OCI-LY1 (cell line): ENCODE results near the gene APOBEC2.

Source experiments
- CTCF ChIP-seq: fragments of 200-600 bp; sonication (generic), shearing (Covaris generic); IDR thresholded peaks from 2 replicates; pipeline ENCODE4 v1.5.1; 2017; ENCODE audit warnings: mild to moderate bottlenecking, antibody characterized with exemption, low read length, moderate library complexity, mixed read lengths
- EZH2 ChIP-seq: fragments of 200-600 bp; sonication (generic), shearing (Covaris generic); IDR thresholded peaks from 2 replicates; pipeline ENCODE4 v1.8.0; 2017; ENCODE audit warnings: borderline replicate concordance, mixed run types, mild to moderate bottlenecking, antibody characterized with exemption, low read length, moderate library complexity, mixed read lengths

GRCh38 chr6:41058783-41059181 lies 5.8 kb downstream of the APOBEC2 start:
- TF ChIP-seq EZH2 (no peak), CTCF (no peak)
